Measurements from ENCODE around the gene LRRC56. TPM values are rescaled to one million over a fixed set of nuclear protein-coding genes. Genes with fewer than 3 reads are reported as not detected.

LRRC56 gene
- total and polyA plus RNA-seq, 11 donors = 0.07 to 0.35 (median 0.20) TPM; not detected in 2

GRCh38 chr11:539971-540481, 2.7 kb downstream of the LRRC56 start:
- intact Hi-C loops (cut with DNase I) = no loop called here
- peaks cover 6 to 23% (median 19%) of the 10 kb centered on the region in 12 donors for H3K4me1 ChIP-seq
- H3K27ac ChIP-seq = no peak overlapping the region
- H3K4me3 ChIP-seq = no peak overlapping the region
- peaks cover 3 to 19% (median 9%) of the 10 kb centered on the region in 9 donors for H3K27me3 ChIP-seq
- DNase-seq (peak in 2 of 5 donors; percentile 28 to 42), ATAC-seq (no peak)
- no peaks in the 10 kb centered on the region for H3K9me3 ChIP-seq
- TF ChIP-seq CTCF (IDR thresholded peaks at IDR 0.05) (no peak), POLR2A (IDR thresholded peaks at IDR 0.05) (no peak)
- H3K36me3 ChIP-seq = no peaks in the 10 kb centered on the region
- WGBS, 4 donors = 89 to 94% (median 91%) methylated on average over 8 of the region's 8 CpGs

GRCh38 chr11:540583-541432, 3.5 kb downstream of the LRRC56 start:
- TF ChIP-seq CTCF (IDR thresholded peaks at IDR 0.05) (no peak), POLR2A (IDR thresholded peaks at IDR 0.05) (no peak)
- Histone ChIP-seq H3K27me3 (peaks cover 3 to 19% (median 9%) of the 10 kb centered on the region in 9 donors), H3K36me3 (no peaks in the 10 kb centered on the region), H3K27ac (no peak overlapping the region), H3K4me3 (no peak overlapping the region), H3K4me1 (peaks cover 6 to 21% (median 19%) of the 10 kb centered on the region in 12 donors), H3K9me3 (no peaks in the 10 kb centered on the region)
- DNase-seq (peak in 2 of 5 donors; percentile 13 to 48), ATAC-seq (no peak)
- intact Hi-C loops (cut with DNase I) = no loop called here
- WGBS, 4 donors = 85 to 89% (median 87%) methylated on average over 20 to 23 of the region's 23 CpGs

- 90 to 94% (median 91%) methylated on average over 19 to 20 of the region's 20 CpGs for WGBS, 4 donors
- Histone ChIP-seq H3K9me3 (no peaks in the 10 kb centered on the region), H3K36me3 (no peaks in the 10 kb centered on the region), H3K27me3 (peaks cover 3 to 19% (median 9%) of the 10 kb centered on the region in 9 donors), H3K27ac (no peak overlapping the region), H3K4me3 (no peak overlapping the region), H3K4me1 (peaks cover 6 to 14% (median 12%) of the 10 kb centered on the region in 12 donors)
- intact Hi-C loops (cut with DNase I) = no loop called here
- peak in 1 of 5 donors; percentile 51 for DNase-seq
- TF ChIP-seq POLR2A (IDR thresholded peaks at IDR 0.05) (no peak), CTCF (IDR thresholded peaks at IDR 0.05) (no peak)
- no peak for ATAC-seq
Measured at GRCh38 chr11:541433-541885, 4.1 kb downstream of the LRRC56 start.

- Histone ChIP-seq H3K9me3 (no peaks in the 10 kb centered on the region), H3K36me3 (no peaks in the 10 kb centered on the region), H3K4me3 (no peak overlapping the region), H3K27me3 (no peaks in the 10 kb centered on the region), H3K27ac (no peak overlapping the region), H3K4me1 (no peaks in the 10 kb centered on the region)
- TF ChIP-seq POLR2A (IDR thresholded peaks at IDR 0.05) (no peak), CTCF (IDR thresholded peaks at IDR 0.05) (no peak)
- intact Hi-C loops (cut with DNase I) = no loop called here
- DNase-seq (peak in 1 of 5 donors; percentile 14), ATAC-seq (peak in 1 of 4 donors; percentile 6)
- WGBS, 4 donors = 76 to 90% (median 84%) methylated on average over 2 to 5 of the region's 5 CpGs
Measured at GRCh38 chr11:544817-545166, 7.5 kb downstream of the LRRC56 start.

Measured in heart left ventricle (tissue), 16 donors.